ENCODE data around the gene B4GALT5.
"Not testable (repeated sequence)": the region's sequence is repeated elsewhere in the genome, so short reads cannot be mapped to it uniquely, and the experiment has no call there.

Gene B4GALT5

DNA sequence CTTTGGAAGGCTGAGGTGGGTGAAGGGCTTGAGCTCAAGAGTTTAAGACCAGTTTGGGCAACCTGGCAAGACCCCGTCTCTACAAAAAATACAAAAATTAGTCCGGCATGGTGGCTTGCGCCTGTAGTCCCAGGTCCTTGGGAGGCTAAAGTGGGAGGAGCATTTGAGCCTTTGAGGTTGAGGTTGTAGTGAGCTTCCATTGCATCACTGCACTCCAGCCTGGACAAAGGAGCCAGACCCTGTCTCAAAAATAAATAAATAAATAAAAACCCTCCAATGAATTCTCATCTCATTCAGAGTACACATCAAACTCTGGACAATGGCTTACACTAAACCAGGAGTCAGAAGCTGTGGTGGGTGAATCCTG is 31.8 kb downstream of the B4GALT5 start:
- in situ Hi-C loops (cut with HindIII; ENCODE audit: low sequenced_read_pairs): no loop called here

DNA sequence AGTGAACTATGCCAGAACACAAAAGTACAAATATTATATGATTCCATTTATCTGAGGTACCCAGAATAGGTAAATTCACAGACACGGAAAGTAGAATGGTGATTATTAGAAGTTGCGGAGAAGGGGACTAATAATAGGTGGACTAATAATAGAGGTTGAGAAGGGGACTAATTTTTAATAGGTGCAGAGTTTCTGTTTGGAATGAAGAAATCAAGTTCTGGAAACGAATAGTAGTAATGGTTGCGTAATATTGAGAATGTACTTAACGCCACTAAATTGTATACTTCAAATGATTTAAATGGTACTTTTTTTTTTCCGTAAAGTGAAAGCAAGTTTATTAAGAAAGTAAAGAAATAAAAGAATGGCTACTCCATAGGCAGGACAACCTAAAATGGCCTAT is 33.2 kb downstream of the B4GALT5 start:
- in situ Hi-C loops (cut with HindIII; ENCODE audit: low sequenced_read_pairs): no loop called here

DNA sequence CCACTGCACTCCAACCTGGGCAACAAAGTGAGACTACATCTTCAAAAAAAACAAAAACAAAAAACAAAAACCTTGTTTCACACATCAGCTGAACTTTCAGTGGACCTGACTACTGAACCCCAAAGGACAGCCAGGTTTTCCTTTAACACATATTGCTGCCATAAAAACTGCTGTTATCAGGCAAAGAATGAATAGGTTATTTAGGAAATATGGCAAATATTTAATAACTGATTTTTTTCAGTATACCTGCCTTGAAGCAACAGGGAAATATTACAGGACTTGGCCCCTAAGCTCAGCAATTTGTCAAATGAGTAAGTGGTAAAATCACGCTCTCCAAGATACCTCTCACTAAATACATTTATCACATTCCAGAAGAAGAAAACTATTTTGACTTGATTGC is 34.0 kb downstream of the B4GALT5 start:
- in situ Hi-C loops (cut with HindIII; ENCODE audit: low sequenced_read_pairs): no loop called here

DNA sequence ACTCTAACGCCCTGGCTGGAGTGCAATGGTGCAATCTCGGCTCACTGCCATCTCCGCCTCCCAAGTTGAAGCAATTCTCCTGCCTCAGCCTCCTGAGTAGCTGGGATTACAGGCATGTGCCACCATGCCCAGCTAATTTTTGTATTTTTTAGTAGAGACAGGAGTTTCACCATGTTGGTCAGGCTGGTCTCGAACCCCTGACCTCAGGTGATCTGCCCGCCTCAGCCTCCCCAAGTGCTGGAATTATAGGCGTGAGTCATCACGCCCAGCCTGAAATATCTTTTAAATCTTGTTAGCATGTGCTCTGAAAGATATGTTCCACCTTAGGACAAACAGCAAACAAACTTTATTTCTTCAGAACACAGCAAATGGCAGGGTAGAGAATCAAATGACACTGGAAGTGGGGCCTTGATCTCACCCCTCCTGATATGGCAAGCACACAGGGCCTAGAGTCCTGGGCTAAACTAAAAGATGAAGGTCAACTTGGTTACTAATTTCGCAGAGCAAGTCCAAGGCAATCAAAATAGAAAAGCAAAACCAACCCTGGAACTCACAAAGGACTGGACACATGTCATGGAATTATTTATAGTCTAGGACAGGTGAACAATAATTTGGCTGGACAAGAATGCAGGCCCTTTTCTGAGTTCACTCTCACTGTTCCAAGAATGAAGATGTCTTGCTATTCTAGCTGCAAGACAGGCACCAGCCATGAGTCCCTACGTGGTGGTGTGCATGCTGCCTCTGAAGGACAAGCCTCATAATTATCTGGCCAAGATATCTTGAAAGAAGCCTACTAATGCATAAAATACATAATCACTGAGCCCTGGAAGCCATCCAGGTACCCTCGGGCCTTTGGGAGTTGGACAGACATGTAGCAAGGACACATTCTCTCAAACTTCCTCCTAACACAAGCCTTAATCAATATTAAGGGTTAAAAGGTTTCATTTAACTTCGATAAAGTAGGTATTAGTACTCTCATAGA is 35.6 kb downstream of the B4GALT5 start:
- in situ Hi-C loops (cut with HindIII; ENCODE audit: low sequenced_read_pairs): no loop called here

DNA sequence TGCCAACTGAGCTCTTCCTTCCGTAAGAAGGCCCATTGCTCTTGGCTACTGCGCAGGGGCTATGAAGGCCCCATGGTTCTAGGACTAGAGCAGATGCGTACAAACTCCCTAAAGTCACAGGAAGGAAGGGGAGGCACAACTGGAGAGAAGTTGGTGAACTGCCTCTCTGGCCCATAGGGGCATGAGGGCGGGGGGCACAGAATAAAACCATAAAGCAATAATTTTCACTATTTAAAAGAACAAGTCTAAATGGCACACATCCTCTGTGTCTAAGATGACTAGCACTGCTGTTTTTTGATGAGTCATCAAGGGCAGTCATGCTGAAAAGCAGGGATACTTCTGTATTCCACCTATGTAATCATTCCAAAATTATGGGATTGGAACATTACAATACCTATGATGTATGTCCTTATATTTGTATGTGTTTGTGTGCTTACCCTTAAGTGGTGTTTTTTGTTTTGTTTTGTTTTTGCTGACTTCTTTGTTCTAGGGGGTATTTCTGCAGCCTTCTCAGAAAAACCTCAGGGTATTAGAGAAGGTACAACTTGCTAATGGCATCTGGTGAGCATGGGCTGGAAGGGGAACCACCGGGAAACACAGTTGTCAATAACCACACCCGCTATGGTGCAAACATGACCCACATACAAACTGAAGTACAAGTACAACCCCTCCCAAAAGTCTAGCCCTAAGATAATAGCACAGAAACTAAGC is 36.9 kb downstream of the B4GALT5 start:
- in situ Hi-C loops (cut with HindIII; ENCODE audit: low sequenced_read_pairs): no loop called here

DNA sequence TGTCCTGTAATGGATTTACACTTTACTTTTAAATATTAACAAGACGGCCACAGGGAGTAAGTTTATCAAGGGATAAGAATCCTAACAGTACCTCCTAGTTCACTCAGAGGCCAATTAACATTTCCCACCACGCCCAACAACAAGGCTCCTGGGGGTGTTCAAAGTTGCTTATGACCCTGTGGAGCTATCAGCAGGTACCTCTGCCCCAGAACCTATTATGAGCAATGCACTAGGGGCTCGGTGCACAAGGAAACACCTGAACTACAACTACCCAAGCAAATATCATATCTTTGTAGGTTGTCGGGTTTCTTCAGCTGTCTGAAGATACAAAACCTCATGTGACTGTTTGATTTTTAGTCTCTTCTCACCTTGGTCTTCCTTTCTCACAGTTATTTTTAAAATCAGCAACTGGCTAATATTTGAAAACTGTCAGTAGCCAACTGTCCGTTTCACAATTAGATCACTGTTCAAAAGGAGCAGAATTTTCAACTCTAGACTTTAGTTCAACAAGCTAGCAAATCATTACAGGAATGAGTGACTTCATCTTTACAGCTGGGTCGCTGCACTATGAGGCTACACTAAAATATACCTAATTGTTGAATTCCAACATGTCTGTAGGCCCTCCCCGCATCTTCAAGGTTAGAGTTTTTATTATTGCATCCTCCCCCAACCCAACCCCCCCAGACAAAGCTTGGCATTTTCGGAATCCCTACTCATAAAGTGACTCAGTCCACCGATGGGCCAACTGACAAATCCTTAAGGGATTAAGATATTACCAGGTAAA is 38.1 kb downstream of the B4GALT5 start:
- in situ Hi-C loops (cut with HindIII; ENCODE audit: low sequenced_read_pairs): no loop called here

DNA sequence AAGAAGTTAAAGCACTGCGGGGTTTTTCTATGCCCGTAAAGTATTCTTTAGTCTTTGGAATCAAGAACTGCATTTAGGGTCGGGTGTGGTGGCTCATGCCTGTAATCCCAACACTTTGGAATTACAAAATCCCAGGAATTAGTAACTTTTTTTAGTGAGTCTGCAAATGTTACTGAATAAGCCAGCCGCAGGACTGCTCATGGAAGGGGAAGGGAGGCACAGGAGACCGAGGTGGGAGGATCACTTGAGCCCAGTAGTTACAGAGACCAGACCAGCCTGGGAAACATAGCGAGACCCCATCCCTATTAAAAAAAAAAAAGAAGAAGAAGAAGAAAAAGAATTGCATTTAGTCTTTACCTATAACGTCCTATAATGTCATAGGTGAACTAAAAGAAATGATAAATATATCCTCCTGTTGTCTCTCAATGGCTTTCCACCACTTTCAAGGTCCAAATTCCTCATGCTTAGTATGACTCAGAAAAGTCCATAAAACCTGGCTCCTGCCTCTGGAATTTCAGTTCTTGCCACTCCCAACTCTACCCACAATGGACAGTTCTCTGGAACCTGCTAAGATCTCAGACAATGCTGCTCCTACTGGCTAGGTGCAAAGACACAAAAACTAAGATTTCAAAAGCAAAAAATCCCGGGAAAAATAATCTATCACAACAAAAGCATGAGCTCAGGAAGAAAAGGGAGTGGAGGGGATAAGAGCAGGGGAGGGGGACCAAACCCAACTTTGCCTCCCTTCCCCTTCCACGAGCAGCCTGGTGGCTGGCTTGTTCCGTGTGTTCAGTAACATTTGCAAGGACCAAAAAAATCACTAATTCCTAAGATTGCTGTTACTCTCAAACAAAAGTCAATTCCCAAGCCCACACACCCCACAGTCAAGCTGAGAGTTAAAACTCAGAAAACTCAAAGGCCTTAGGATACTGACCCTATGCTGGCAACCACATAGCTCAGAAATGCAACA is 39.0 kb downstream of the B4GALT5 start:
- in situ Hi-C loops (cut with HindIII; ENCODE audit: low sequenced_read_pairs): no loop called here

DNA sequence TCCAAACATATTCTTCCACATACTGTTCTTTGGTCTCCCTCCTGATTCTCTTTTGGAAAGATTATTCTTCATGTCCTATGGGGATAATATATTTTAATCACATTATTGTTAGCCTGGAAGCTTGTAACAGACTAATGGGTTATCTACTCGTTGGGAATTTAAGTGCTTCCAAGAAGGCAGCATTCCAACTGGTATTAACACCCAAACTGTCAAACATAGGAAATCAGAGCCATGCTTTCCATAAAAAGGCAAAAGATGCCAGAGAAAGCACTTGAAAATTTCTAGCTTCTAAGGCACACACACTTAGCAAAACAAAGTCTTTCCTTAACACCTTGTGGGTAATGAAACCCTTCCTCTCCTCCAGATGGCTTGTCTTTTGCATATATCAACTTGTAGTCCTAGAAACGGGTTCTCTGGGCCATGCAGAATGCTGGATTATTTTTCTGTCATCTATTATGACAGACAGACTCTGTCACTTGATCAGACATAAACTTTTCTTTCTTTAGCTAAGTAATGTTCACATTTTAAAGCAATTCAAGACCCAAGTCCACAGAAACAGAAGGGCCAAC is 41.5 kb downstream of the B4GALT5 start:
- in situ Hi-C loops (cut with HindIII; ENCODE audit: low sequenced_read_pairs): no loop called here

DNA sequence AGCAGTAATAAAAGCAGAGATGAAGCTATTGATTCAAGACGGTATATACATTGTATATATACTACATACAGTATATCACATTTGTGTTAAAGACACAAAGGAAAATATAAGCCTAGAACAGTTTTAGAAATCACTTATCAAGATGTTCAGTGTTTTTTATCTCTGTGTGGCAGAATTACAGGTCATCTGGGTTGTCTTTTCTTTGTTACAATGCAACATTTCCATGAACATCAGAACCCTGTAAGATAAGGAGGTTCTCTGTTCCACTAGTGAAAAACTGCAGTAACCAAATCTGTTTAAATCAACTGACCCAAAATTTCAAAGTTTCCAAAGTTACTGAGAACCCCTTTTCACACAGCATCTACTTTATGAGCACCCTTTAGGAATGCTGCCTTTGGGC is 42.2 kb downstream of the B4GALT5 start:
- in situ Hi-C loops (cut with HindIII; ENCODE audit: low sequenced_read_pairs): no loop called here

DNA sequence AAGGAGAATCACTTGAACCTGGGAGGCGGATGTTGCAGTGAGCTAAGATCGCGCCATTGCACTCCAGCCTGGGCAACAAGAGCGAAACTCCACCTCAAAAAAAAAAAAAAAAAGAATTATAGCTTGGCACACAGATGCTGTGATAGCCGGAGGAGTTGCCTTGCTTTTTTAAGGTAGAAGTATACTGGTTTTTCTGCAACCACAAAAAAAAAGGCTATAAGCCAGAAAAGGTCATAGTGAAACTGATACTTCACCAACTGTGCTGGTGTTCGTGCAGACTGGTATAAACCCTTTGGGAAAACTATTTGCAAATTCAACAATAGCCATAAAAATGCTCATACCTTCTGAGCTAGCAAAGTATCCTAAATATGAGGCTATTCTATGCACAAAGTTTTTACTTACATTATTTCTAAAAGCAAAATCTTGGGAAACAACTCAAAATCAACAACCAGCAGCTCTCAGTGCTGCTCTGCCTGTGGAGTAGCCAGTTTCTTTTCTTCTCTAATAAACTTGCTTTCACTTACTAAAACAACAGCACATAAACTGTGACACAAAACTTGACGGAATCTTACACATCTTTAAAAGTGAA is 44.0 kb downstream of the B4GALT5 start:
- in situ Hi-C loops (cut with HindIII; ENCODE audit: low sequenced_read_pairs): no loop called here

DNA sequence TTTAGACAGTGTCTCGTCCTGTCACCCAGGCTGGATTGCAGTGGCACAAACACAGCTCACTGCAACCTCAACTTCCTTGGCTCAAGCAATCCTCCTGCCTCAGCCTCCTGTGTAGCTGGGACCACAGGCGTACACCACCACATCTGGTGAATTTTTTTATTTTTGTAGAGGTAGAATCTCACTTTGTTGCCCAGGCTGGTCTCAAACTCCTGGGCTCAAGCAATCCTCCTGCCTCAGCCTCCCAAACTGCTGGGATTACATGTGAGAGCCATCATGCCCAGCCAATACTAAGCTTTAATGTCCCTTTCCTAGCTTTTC is 44.8 kb downstream of the B4GALT5 start:
- in situ Hi-C loops (cut with HindIII; ENCODE audit: low sequenced_read_pairs): not testable (repeated sequence)

DNA sequence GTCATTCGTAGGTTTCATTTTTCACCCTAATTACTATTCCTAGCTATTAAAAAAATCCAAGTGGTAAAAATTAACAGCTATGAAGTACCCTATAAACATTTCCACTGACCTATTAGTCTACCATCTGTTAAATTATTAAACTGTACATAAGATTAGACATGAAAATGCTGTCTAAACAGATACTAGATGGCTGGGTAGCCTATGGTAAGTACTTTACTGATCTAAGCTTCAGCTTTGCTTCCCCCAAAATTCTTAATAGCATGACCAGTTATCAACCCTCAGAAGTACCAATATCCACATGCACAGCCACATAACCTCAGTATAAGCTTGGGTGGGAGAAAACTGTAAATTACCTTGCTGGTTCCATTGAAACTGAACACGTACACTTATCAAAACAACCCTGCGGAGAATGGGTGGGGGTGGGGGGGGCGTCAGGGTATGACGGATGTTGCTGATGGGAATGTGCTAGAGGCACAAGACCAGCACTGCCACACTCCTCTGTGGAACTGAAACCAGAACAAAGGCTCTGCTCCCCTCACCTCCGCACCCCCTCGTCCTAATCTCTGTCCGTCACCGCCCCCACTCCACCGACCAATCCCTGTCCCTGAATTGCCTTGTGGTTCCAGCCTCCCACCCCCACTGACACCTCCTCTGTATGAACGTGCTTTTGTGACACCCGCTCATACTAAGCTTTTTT is 45.3 kb downstream of the B4GALT5 start:
- in situ Hi-C loops (cut with HindIII; ENCODE audit: low sequenced_read_pairs): no loop called here

DNA sequence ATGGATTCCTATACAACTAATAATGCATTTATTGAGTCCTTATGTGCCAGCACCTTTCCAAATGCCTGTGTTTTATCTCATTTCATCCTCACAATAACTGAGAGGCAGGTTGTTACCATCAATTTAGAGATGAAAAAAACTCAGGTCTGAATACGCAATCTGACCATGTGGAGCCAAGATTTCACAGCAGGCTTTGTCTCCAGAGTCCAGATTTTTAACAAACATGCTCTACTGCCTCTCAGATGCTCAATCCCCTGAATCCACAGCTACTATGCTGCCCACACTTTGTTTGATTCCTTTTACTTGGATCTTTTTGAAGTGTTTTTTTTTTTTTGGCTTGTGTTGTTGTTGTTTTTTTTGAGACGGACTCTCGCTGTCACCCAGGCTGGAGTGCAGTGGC is 46.8 kb downstream of the B4GALT5 start:
- in situ Hi-C loops (cut with HindIII; ENCODE audit: low sequenced_read_pairs): no loop called here

DNA sequence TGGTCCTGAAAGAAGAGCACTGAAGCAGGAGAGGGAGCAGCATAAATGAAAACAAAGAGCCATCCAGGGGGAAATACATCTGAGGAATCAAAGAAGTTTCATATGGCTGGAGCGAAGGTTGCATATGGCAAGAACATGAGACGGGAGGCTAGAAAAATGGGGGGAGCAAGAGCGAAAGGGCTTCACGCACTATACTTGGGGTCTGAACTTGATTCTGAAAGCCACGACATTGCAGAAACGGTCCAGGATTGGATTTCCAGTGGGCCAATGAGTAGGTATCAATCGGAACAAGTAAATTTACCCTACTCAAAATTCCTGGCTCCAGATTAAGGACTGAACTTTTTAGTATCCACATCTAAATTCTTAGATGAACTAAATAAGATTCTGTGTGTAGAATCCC is 47.9 kb downstream of the B4GALT5 start:
- in situ Hi-C loops (cut with HindIII; ENCODE audit: low sequenced_read_pairs): no loop called here

DNA sequence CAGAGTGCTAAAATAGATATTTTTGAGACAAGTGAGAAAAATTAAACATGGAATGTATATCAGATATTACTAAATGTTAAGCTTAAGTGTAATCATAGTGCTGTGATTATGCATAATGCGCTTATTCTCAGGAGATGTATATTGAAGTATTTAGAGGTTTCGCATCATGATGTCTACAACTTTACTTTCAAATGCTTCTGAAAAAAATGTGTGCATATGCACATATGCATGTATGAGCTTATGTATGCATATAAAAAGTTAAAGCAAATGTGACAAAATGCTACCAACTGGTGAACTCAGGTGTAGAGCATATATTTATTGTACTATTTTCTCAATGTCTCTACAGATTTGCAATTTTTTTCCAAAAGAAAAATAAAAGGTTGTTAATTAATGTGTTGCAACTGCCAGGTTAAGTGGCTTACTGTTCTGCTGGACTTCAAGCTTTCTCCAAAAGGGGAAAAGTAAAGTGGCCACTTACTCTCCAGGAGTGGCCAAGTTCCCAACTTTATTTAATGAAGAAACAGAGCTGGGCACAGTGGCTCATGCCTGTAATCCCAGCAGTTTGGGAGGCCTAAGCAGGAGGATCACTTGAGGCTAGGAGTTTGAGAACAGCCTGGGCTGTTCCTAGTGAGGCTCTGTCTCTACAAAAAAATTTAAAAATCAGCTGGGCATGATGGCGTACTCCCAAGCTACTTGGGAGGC is 48.9 kb downstream of the B4GALT5 start:
- in situ Hi-C loops (cut with HindIII; ENCODE audit: low sequenced_read_pairs): no loop called here

DNA sequence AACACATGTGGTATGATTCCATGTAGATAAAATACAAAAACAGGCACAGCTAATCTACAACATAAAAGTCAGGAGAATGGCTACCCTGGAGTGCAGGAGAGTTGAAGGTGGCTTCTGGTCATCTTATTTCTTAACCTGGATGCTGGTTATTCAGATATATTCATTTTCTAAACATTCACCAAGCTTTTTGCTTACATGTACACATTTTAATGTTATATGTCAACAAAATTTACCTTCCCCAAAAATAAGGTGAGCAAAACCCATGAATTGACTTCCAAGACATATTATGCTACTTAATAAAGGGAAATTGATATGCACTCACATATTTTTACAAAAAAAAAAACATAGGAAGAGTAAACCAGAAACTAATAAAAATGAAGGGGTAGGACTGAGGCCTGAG is 50.6 kb downstream of the B4GALT5 start:
- in situ Hi-C loops (cut with HindIII; ENCODE audit: low sequenced_read_pairs): no loop called here

DNA sequence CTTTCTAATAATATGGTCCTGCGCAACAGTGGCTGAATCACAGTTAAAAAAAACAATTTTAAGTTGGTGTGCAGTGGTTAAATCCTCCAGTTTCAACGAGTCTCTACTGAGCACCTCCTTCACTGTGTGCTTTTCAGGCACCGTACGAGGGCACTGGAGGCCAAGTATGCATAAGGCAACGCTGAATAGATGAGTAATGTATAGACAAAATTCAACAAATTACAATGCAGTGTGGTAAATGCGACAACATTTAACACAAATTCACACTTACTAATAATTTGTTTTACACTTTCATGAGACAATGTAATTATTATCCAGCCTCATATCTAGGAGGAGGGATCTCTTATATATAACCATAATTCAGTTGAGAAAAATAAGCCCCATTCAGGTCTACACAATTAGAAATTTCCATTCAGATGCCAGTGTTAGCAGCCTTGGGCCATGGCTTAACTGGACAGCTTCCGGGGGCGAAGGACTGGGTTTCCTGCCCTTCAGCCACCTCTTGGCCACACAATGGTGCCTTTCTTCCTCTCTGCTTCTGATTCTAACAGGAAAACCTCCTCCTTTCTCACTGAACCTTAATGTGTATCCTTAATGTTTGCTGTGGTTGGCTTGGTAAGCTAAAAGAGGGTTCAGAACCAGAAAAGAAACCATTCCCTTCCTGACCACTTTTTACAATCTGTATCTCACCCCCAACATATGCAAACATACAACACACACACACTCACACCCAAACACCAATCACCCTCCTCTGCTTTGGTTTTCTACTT is 51.9 kb downstream of the B4GALT5 start:
- in situ Hi-C loops (cut with HindIII; ENCODE audit: low sequenced_read_pairs): no loop called here

DNA sequence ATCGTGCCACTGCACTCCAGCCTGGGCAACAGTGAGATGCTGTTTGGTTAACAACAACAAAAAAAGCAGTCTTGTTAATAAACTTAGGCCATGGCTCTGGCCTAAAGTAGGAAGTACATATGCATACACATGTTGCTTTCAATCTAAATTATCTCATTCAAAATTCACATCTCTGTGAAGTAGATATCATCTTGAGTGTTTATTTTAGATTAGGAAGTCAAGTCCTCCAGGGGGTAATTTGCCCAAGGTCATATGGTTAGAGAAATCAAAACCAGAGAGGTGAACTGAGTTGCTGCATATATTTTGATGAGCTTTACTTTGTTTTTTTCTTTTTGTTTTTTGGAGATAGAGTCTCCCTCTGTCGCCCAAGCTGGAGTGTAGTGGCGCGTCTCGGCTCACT is 52.8 kb downstream of the B4GALT5 start:
- in situ Hi-C loops (cut with HindIII; ENCODE audit: low sequenced_read_pairs): no loop called here
